Stimulated activated CD8-positive, alpha-beta memory T cell treated with anti-CD3 and anti-CD28 coated beads, Interleukin-15, amount 100 ng/mL, for 4 hours (primary cell): ENCODE results near the gene SMC4.

Source experiments
- DNase-seq, 2 donors: peaks; one replicate each; pipeline ENCODE4 v3.0.0-alpha.2; 2020; ENCODE audit warnings: low read depth in 2 of 2

Gene SMC4

DNA sequence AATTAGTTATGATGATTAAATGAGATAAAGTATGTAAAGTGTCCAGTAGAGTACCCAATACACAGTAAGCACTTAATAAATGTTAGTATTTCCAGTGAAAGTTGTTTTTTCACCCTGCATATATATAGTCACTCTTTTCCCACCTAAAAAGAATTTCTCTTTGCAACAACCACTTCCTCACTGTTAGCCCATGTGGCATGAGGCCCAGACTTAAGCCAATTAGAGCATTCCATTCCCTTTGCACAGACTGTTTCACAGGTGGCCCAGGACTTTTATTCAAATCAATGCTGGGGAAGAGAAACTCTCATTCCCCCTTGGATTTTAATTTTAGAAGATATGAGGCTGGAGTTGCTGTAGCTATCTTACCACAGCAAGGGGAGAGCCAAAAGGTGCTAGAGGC, 4.2 kb upstream of the SMC4 start:
- DNase-seq: no peak

DNA sequence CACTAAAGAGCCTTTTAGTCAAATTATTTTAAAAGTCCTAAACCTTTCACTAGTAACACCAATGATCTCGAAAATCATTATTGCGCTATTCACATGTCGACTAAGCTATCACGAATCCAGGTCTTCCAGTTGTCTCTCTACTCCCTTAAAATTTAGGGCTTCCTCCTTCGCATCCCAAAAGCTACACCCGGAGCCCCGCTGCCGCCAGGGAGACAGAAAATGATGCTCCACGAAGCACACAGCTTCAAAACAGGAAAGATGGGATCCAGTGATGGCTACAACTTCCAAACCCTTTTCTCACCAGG, 678 bp upstream of the SMC4 start:
- DNase-seq: no peak

DNA sequence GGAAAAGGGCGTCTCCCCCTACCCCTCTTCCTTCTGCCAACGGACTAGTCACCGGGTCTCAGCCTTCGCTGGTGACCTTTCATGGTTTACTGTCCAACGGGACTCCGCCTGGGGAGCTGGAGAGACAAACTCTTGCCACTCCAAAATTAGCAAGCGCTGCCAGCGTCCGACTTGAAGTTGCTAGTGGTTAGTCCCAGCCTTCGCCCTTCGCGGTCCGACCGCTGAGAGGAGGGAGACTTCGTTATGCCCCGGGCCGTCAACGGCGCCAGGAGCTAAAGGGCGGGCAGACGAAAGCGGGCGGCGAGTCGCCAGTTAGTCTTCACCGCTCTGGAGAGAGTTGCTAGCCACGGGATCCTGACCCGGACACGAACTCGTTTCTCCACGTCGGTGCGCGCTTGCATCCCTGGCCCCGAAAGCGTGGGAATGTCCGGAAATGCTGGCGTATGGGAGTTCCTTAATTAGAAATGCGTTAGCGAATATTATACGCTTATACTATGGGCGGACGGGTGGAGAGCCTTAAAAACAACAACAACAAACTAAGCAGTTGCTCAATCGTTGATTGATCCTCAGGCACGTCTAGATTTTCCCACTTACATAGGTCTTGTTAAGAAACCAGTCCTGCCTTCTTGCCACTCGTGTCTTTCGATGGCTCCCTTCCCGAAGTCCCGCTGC, 716 bp downstream of the SMC4 start:
- DNase-seq: no peak

DNA sequence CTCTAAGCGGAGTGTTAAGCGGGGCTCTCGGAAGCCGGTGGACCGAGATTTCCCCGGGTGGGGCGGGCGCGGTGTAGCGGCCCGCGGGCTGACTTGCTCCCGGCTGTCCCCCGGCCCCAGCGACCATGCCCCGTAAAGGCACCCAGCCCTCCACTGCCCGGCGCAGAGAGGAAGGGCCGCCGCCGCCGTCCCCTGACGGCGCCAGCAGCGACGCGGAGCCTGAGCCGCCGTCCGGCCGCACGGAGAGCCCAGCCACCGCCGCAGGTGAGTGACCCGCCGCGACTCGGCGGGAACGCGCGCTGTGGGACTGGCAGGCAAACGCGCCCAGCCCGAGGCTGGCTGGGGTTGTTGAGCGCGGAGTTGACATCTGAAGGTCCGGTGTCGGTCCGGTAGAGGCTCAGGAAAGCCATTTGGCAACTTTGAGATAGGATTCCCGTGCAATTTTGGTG, 1.3 kb downstream of the SMC4 start:
- DNase-seq: no peak

DNA sequence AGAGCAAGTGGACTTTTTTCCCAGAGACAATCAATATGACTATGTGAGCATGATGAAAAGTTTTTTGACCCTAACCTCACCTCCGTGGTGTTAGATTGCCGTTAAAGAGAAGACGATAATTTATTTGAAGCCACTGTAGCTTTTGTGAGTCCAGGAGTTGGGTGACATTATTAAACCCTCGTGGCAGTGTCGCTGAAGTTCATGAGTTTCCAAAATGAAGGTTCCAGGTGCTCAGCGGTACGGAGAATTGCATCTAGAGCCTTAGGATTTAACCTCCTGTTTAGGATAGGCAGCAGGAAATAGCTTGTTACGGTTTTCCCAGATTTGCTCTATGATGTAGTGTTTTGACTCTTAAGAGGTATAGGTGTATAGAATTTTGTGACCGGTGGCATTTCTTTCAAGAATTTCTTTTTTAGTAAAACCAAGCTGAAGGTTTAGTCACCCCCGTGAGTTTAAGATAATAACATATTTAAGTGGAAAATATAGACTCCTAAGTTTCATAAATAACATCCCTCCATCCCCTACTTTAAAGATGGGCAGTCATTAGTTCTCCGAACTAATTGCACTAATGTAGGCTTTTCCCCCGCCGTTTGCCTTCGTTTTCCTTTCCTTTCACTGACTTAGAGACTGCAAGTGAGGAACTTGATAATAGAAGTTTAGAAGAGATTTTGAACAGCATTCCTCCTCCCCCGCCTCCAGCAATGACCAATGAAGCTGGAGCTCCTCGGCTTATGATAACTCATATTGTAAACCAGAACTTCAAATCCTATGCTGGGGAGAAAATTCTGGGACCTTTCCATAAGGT, 2.0 kb downstream of the SMC4 start:
- no peak for DNase-seq

DNA sequence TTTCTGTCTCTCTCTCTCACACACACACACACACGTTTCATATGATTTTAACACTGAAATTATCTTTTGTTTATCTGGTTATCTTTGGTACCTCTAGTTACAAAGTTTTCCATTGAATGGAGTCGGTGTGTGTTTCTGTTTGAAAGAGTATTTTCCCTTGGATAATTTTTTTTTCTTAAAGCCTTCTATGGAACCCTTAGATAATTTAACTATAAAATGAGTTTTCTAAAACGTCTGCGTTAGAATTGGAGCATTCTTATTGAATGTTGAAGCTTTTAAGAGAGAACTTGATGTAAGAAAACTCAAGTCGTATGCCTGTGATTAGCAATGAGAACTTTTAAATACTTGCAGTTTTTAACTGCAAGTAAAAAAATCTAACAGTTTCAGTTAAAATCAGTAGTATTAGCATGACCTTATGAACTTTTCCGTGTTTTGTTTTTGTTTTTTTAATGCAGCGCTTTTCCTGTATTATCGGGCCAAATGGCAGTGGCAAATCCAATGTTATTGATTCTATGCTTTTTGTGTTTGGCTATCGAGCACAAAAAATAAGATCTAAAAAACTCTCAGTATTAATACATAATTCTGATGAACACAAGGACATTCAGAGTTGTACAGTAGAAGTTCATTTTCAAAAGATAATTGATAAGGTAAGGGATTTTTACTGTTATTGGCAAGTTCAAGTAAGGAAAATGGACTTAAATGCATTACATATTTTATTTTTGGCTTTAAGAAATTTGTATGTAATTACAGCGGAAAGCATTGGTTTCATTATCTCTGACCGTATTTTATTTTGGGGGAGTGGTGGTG, 3.0 kb downstream of the SMC4 start:
- no peak for DNase-seq

DNA sequence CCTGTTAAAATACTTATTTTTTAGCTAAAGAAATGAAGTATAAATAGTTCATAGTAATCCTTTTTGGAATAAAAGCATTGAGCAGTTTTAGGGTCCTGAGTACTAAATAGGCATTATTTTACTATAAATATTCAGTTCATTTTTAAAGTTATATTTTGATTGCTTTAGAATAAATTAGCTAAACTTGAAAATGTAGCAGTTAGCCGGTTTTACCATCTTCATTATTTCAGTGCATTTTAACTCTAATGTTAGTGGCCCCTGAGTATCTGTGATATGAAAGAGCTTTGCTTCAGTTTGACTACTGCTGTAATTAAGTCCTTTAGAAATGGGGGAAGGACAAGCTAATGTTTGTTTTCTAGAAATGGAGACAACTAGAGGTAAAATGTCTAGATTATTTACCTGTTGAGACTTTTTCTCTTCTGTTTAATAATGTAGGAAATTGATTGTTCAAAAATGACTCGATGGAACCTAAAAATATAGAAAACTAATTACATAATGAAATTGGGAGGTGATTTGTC, 3.6 kb downstream of the SMC4 start:
- DNase-seq: no peak

DNA sequence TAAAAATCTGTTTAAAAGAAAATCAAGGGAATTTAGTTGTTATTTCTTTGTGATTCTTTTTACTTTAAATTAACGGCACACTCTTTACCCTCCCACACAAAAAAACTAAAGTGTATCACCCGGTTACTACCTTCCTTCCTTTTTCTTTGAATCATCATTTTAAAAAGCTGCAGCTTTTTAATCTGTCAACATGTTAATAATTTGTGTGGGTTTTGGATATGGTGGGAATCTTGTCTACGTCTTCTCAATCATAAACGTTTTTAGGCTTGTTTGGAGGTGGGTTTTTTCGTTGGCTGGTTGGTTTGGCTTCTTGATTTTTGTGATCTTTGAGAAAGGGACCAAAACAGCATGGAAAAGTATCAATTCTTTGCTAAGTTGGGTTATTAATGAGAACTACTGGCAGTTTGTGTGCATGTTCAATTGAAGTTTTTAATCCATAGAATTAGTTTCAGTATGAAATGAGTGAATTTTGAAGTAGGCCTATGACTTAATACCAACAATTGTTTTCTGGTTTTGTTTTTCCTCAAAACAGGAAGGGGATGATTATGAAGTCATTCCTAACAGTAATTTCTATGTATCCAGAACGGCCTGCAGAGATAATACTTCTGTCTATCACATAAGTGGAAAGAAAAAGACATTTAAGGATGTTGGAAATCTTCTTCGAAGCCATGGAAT, 4.5 kb downstream of the SMC4 start:
- DNase-seq: no peak

DNA sequence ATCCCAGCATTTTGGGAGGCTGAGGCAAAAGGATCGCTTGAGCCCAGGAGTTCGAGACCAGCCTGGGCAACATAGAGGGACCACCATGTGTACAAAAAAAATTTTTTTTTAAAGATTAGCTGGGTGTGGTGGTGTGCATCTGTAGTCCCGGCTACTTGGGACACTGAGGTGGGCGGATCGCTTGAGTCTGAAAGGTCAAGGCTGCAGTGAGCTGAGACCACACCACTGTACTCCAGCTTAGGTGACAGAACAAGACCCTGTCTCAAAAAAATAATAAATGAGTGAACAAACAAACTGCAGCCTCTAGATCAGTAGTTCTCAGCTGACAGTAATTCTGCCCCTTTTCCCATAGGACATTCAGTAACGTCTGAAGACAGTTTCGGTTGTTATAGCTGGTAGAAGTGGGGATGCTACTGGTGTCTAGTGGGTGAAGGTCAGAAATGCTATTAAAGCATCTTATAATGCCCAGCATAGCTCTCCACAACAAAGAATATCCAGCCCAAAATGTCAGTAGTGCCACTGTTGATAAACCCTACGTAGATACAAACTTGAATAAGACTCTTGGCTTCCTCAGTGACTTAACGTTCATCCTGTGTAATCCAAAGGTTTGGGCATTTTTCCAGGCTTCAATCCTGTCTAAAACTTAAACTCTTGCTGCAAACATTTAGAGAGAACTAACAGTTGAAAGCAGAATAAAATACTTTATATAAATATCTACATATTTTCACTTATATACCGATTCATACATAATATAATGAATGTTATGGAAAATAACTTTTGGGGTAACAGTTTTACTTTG, 10.6 kb downstream of the SMC4 start:
- no peak for DNase-seq

DNA sequence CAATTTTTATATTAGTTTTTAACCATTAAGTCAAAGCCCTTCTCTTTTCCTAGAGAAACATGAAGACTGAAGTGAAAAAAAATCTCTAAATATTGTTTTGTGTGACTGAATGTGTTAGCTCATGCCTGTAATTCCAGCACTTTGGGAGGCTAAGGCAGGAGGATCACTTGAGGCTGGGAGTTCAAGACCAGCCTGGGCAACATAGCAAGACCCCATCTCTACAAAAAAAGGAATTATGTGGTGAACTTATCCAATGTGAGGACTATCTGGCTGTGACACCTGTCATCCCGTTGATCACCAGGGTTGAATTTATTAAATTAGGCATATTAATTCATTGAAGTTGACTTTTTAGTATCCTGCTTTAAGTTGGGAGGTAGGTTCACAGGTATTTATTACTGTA, 13.0 kb downstream of the SMC4 start:
- no peak for DNase-seq

DNA sequence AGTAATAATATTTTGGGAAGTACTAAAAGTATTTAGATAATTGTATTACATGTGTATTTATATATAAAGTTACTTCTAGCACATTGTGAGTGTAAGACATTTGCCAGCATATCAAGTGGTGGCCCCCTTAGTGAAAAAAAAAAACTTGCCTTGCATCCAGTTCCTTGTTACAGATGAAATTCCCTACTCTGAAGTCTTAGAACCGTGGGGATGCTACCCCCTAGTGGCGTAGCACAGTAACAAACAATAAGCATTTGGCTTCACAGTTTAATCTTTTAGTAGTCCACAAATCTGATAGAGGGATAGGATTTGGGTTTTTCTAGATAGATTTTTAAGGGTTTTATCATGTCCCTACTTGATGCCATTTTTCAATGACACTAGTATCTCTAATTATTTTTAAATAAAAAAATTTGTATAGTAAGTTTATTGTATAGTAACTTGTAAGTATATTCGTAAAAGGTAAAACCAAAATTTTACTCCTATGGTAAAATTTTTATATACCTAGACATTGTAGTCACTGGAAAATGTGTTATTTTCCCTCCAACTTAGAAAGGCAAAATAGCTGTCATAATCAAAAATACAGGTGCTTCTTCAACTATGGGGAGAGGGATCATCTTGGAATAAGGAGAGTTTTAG, 14.3 kb downstream of the SMC4 start:
- peak in 1 of 2 donors; percentile 48 for DNase-seq

DNA sequence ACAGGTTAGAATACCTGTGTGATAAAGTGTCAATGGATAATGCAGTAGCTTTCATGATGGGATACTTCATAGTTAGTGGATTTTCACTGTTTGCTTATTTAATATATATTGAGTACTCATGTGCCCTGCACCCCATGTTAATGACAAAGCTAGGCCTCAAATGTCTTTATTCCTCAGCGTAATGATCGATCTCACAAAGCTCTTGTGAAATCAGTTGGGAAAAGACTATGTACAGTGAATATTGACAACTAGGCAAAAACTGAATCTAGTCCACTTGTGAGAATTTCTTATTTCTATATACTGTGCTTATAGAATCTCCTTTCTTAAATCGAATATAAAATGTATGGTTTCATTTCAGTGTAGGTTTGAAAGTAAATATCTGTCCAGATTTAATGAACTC, 17.9 kb downstream of the SMC4 start:
- DNase-seq: no peak

DNA sequence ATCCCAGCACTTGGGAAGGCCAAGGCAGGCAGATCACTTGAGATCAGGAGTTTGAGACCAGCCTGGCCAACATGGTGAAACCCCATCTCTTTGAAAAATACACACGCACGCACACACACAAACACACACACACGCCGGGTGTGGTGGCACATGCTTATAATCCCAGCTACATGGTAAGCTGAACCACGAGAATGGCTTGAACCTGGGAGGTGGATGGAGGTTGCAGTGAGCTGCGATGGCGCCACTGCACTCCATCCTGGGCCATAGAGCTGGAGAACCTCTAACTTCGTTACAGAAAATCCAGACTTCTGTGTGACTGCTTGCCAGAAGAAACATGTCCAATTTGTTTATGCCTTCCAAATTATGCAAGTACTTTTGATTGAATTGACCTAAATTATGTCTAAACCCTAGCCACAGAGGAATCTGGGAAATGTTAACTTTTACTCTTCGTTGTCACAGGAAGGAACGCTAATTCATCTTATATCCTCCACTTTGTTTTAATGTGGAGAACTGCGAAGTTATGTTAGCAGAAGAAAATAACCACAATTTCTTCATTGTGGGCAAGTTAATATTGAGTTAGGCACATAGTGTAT, 28.5 kb downstream of the SMC4 start:
- no peak for DNase-seq

DNA sequence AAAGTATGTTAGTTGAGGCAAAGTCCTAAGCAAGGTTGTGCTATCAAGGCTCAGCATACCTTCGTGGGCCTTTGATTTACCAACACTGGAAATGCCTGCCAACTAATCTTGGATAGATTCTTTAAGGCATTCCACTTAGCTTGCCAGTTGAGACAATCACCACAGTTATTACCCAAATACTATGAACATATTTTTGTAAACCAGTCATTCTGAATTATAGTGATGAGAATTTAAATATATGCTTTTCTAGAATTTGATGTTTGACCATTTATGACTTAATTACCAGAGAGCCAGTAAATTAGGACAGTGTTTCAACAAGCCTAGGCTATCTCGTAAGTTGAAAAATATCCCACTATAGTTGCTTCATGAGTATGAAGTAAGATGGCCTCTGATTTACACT, 34.6 kb downstream of the SMC4 start:
- no peak for DNase-seq

DNA sequence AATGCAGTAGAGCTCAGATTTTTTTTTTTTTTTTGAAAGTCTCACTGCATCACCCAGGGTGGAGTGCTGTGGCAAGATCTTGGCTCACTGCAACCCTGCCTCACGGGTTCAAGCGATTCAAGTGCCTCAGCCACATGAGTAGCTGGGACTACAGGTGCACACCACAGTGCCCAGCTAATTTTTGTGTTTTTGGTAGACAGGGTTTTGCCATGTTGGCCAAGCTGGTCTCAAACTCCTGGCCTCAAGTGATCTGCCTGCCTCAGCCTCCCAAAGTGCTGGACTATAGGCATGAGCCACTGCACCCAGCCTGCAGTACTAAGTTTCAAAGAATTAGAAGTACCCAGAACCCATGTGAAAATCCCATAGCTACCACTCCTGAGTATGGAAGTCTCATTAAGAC, 35.6 kb downstream of the SMC4 start:
- DNase-seq: no peak

DNA sequence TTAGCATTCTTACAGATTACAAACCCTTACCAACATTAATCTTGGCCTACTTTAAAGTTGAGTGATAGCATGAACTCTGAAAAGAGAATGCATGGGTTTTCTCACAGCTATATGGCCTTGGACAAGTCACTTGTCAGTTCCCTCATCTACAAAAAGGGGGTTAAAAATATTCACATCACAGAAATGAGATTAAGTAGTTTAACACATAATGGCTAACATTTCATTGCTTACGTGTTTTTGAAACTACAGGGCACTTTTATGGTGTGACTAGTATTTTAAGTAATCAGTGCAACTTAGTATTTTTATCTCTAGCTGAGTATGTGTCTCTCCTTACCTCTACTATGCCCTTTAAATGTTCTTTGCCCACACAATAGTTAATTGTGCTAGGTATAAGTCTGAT, 36.3 kb downstream of the SMC4 start:
- DNase-seq: no peak

DNA sequence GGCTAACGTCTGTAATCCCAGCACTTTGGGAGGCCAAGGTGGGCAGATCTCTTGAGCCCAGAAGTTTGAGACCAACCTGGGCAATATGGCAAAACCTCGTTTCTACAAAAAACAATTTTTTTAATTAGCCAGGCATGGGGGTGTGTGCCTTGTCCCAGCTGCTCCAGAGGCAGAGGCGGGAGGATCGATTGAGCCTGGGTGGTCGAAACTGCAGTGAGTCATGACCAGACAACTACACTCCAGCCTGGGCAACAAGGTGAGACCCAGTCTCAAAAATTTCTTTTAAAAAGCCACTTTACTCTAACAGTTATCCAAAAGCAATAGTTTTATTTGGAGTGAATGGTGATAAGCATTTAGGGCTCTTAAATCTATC, 37.6 kb downstream of the SMC4 start:
- DNase-seq: no peak

DNA sequence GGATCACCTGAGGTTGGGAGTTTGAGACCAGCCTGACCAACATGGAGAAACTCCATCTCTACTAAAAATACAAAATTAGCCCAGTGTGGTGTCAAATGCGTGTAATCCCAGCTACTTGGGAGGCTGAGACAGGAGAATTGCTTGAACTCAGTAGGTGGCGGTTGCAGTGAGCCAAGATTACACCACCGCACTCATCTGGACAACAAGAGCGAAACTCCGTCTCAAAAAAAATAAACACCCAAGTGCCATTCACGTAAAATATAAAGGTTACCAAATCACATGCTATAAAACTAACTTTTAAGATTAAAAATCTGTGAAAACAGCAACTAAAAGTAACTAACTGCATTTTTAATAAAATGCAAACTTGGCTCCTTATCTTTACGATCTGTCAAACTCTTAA, 41.2 kb downstream of the SMC4 start:
- DNase-seq: no peak

DNA sequence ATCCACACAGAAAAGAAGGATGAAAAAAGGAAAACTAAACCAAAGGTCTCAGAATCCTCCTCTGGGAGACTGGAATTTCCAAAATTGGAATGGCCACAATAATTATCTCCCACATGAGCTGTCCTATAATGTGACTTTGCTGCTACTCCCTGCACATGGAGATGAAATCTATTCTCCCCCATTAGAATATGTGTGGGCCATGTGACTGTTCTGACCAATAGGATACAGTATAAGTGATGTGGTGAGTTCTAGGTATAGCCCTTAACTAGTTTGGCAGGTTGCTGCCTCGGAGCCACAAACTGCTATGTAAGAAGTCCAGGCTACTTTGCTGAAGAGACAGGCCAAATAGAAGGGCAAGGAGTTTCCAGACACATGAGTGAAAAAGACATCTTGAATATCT, 45.0 kb downstream of the SMC4 start:
- no peak for DNase-seq

DNA sequence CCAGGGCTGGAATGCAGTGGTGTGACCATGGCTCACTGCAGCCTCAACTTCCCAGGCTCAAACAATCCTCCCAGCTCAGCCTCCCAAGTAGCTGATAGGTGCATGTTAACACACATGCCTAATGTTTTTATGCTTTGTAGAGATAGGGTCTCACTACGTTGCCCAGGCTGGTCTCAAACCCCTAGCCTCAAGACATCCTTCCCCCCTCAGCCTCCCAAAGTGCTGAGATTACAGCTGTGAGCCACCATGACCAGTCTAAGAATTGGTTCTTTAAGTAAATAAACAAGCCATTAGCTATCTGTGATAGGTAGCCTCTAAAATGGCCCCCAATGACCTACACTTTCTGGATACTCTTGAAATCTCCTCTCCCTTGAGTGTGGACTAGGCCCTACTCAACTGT, 46.4 kb downstream of the SMC4 start:
- no peak for DNase-seq
